ENCODE data around the gene AMELX.

AMELX gene

GRCh38 chrX:11311706-11312105, 18.5 kb downstream of the AMELX start:
- DNase-seq = no peak

DNA sequence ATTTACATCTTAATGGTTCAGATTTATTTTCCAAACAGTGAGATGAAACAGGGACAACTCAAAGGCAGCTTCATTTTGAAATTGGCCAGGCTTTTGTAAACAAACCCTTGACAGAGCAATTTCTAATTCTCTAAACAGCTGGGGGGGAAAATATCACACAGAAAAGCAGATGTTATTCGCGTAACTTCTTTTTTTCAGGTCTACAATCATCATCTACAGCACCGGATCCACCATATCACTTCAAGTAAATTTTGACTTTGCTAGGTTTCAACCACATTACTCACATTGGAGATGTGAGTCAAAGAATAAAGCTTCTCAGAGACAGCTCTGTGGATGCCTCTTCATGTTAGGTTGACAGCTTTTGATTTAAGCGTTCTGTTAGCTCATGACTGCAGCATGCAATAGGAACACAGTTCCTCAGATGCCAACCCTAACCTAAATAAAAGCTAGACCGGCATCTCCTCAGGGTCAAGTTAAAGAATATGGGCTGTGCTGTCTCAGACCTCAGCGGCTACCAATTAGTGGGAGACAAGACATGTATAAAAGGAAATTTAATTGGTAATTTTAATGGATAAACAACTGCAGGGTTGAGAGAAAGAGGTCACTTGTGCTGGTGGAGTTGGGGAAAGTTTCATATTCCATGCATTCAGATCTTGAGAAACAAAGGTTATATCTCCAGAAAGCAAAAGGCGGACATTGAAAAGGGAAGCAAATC, 26.8 kb downstream of the AMELX start:
- no peak for DNase-seq

DNA sequence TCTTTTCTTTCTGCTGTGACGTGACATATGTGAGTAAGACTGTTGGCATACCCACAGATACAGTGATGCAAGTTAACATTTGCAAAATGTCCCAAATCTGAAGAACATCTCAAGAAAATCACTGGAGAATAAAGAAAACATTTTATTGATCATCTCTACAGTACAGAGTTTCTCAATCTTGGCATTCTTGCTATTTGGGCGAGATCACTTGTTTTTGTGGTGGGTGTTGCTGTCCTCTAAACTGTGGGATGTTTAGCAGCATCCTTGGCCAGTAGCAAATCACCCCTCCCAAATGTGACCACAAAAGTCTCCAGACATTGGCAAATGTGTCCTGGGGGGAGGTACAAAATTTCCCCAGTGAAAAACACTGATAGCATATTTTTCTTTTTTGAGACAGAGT, 28.8 kb downstream of the AMELX start:
- no peak for DNase-seq

GRCh38 chrX:11328134-11328533, 34.9 kb downstream of the AMELX start:
- DNase-seq = no peak

DNA sequence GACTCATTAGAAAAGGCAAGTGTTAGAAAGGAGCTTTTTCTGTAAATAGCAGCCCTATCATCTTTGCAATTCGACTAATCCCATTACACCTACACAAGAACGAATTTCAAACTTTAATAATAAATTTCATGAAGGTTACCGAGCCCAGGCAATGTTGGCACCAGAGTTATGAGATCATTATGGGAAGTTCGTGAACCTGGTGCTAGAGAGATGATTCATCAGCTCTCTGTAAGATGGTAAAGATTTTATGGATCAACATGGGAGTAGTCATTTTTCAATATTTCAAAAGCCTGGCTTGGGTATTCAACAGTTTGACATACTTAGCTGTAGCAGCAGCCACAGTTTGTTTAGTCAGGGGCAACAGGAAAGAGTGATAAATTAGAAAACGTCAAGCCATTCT, 35.8 kb downstream of the AMELX start:
- DNase-seq = no peak

DNA sequence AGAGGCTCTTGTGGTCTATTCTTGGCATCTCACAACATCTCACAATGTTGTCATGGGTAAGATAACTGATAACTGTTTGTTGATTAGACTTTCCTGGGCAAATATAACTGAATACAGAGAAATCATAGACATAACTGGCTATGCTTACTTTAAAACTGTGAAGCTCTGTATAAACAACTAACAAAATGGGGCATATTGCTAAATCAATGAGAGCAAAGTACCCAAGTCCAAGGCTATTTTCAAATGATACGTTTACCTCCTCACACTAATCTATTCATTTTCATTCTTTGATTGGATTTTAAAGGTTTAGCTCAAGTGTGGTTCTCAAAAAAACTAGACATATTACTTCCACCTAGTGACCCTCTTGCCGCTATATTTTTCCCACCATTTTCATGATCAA, 38.6 kb downstream of the AMELX start:
- DNase-seq = no peak

DNA sequence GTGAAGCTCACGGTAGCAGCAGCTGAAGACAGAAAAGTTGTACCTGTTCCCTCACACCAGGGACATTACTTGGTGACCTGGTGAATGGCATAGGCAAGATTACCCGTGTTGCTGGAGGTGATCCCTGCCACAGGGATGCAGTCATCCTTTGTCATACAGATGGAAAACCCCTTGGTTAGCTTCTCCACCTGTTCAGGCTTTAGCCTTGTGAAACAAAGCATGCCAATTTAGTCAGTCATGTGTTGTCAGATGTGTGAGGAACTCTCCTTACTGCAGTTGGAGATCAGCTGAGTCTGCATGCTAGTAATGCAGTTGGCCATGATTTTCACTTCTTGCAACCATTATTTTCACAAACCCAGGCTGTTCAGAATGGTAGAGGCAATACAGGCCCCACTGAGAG, 41.0 kb downstream of the AMELX start:
- no peak for DNase-seq

- no peak for DNase-seq
Measured at GRCh38 chrX:11336201-11336600, 43.0 kb downstream of the AMELX start.

GRCh38 chrX:11337292-11338009, 44.2 kb downstream of the AMELX start:
- DNase-seq = no peak

DNA sequence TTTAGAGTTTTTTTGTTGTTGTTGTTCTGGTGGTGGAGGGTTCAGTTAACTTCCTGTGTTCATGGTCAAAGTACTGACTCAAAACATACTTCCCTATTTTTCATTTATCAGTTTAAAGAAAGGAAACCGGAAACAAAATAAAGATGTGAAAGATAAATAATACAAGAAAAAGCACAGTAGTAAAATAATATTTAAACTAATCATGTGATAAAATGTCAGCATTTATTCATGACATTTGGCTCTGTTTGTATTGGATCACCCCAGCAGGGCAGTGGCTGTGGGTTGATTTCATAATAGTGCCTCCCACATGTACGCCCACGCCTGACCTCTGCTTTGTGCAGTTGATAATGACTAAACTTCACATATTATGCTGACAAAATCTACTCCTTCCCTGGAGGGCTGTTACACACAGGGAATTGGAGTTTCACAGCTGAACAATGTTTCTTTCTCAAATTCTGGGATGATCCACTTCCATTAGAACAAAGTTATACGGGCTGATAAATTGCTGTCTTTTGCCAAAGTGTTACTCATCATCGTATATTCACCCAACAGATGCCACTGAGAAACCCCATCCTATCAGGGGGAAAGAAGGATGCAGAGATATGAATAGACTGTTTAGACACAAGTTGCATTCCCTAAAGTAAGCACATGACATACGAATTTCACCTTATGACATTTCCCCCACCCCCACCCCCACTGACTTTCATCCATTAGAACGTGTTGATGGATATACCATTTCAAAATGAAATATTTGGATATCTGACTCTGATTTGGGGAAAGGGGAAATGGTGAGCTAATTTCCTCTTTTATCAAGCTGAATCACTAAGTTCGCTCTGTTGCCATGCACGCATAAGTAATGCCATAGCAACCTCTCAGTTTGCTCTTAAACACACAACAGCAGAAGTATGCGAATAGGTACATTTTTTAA, 48.3 kb downstream of the AMELX start:
- DNase-seq = no peak

GRCh38 chrX:11342673-11343072, 49.5 kb downstream of the AMELX start:
- DNase-seq = no peak

- DNase-seq = no peak
Measured at GRCh38 chrX:11346121-11346682, 53.0 kb downstream of the AMELX start.

- DNase-seq = no peak
Measured at GRCh38 chrX:11347300-11347699, 54.1 kb downstream of the AMELX start.

DNA sequence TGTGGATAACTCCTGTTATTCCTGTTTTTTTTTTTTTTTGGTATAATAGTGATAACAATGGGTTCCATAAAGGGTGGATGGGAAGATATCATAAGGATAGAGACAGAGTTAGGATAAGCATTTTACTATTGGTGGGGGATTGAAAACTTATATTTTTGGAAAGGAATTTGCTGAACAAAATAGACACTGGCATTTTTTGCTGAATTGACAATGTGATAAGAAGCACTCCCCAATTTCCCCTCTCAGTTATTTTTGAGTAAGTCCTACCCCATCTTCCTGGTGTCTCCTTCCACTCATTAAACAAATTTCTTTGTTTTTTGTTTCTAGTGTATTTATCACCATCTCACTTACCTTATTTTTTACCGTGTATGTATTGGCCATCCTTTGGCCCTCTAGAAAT, 55.8 kb downstream of the AMELX start:
- no peak for DNase-seq

DNA sequence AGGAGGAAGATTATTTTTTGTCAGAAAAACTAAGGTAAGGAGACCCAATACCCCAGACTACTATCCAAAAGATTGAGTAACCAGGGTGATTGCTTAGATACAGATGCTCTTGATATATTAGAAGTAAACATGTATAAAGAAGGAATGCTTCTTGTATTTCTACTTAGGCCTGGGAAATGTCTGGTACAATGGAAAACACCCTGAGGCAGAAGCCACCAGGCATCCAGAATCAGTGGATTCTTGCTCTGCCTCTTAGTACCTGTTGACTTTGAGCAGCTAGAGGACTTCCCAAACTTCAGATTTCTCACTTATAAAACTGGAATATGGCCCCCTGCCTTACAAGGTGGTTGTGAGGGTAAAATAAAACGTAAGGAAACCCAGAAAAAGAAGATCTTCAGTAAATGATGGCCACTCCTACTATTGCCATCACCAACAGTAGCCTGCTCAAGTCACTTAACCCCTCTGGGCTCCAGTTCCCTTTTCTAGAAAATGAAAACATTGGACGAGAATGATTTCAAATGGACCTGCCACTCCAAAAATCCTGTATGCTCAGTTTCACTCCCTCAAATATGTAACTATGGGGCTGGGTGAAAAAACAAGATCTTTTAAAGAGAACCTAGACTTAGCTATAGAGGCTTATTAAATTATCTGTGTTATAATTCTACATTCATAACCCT, 56.6 kb downstream of the AMELX start:
- no peak for DNase-seq

Data from NCI-H1694 (cell line).